ENCODE measurements around the gene CLCF1.
"Not testable (repeated sequence)": the region's sequence is repeated elsewhere in the genome, so short reads cannot be mapped to it uniquely, and the experiment has no call there.

CLCF1 gene

GRCh38 chr11:67408437-67409200 is 35.2 kb upstream of the CLCF1 start:
- DNase-seq (ENCODE audit: low spot score) = no peak

- peak; percentile 24 for DNase-seq (ENCODE audit: low spot score)
Measured at GRCh38 chr11:67407688-67408163, 34.3 kb upstream of the CLCF1 start.

- peak; percentile 75 for DNase-seq (ENCODE audit: low spot score)
Measured at GRCh38 chr11:67406969-67407687, 33.7 kb upstream of the CLCF1 start.

GRCh38 chr11:67406420-67406968 is 33.1 kb upstream of the CLCF1 start:
- no peak for DNase-seq (ENCODE audit: low spot score)

- DNase-seq (ENCODE audit: low spot score) = no peak
Measured at GRCh38 chr11:67405688-67406339, 32.4 kb upstream of the CLCF1 start.

DNA sequence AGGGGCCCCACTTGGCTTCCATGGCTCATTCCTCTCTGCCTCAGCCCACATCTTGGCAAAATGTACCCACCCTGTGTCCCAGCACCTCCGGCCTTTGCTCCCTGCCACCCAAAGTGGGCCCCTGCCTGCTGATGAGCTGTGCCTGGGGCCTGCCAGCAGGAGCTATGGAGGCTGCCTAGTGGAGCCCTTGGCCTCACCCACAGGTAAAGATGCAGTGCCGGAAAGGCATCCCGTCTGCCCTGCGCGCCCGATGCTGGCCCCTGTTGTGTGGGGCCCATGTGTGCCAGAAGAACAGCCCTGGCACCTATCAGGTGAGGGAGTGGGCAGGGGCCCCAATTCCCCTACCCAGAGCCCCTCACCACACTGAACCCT is 31.8 kb upstream of the CLCF1 start:
- DNase-seq (ENCODE audit: low spot score) = no peak

DNA sequence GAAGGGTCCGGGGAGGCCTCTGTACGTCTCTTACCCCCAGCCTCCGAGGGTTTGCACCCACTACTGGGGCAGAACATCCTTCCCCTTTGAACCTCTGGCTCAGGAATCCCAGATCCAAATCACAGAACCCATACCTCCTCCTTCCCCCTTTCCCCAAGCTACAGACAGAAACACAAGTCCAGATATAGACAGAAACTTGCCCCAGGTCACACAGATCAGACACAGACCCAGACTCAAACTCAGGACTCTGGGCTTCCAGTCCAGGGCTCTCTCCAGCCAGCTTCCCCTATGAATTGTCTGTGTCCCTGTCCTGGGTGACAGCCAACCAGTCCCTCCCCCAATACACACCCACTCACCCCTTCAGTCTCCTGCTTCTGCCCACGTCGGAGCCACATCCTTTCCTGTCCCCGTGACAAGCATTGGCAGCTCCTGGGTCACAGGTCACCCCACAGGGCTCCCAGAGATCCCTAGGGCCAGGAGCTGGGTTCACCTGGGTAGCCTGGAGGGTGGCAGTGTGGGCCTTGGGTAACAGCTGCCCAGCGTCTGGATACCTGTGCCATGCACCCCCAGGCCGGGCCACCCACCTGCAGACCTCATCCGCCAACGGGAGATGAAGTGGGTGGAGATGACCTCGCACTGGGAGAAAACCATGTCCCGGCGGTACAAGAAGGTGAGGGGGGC is 31.3 kb upstream of the CLCF1 start:
- DNase-seq (ENCODE audit: low spot score) = no peak

GRCh38 chr11:67403085-67403484 is 29.7 kb upstream of the CLCF1 start:
- DNase-seq (ENCODE audit: low spot score) = not testable (repeated sequence)

DNA sequence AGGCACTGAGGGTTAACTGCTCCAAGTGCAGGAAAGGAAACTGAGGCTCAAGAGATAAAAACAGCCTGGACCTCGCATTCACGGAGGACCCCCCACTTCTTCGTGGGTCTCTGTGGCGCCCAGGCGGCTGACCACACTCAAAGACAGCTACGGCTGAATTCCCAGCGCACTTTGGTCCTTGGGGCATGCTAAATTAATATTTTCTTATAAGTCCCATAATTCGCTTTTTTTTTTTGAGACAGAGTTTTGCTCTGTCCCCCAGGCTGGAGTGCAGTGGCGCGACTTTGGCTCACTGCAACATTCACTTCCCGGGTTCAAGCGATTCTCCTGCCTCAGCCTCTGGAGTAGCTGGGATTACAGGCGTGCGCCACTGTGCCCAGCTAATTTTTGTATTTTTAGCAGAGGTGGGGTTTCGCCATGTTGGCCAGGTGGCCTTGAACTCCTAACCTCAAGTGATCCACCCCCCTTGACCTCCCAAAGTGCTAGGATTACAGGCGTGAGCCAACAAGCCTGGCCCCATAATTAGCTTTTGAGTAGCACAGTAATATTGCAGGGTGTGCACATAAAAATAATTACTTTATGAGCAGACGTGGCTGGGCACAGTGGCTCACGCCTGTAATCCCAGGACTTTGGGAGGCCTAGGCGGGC is 28.9 kb upstream of the CLCF1 start:
- DNase-seq (ENCODE audit: low spot score) = not testable (repeated sequence)

DNA sequence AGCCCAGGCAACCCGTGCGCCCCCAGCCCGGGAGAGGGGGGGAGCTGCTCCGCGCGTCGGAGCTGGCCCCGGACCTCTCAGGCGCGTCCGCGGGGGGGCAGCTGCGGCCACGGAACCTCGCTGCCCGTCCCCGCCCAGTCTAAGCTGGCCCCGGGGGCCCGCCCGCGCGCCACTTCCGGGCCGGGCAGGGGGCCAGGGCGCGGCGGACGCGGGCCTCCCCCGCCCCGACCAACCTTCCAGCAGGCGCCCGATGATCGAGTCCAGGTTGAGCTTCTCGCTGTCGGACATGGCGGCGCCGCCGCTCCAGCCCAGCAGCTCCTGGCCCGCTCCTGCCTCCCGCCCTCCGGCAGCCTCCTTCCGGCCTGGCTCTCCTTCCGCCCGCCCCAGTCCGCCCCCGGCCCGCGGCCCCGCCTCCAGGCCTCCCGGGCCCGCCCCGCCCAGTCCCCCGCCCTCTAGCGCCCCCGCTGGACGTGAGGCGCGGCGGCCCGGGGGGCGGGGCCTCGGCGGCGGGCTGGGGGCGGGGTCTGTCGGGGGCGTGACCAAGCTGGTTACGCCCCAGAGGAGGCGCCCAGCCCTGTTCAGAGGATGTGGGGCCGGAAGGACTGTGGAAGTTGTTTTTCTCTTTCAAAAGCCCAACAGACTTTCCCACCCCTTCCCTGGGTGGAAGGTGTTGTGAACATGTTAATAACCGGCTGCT is 28.2 kb upstream of the CLCF1 start, which contains the start of gene PPP1CA:
PPP1CA (minus strand) TSS at position 364 of the 697 bp plus-strand sequence; CDS start at position 288, 76 bp downstream.
- DNase-seq (ENCODE audit: low spot score) = peak; percentile 92

- DNase-seq (ENCODE audit: low spot score) = no peak
Measured at GRCh38 chr11:67400942-67401494, 27.6 kb upstream of the CLCF1 start.

GRCh38 chr11:67400251-67400941 is 27.0 kb upstream of the CLCF1 start:
- DNase-seq (ENCODE audit: low spot score) = no peak

DNA sequence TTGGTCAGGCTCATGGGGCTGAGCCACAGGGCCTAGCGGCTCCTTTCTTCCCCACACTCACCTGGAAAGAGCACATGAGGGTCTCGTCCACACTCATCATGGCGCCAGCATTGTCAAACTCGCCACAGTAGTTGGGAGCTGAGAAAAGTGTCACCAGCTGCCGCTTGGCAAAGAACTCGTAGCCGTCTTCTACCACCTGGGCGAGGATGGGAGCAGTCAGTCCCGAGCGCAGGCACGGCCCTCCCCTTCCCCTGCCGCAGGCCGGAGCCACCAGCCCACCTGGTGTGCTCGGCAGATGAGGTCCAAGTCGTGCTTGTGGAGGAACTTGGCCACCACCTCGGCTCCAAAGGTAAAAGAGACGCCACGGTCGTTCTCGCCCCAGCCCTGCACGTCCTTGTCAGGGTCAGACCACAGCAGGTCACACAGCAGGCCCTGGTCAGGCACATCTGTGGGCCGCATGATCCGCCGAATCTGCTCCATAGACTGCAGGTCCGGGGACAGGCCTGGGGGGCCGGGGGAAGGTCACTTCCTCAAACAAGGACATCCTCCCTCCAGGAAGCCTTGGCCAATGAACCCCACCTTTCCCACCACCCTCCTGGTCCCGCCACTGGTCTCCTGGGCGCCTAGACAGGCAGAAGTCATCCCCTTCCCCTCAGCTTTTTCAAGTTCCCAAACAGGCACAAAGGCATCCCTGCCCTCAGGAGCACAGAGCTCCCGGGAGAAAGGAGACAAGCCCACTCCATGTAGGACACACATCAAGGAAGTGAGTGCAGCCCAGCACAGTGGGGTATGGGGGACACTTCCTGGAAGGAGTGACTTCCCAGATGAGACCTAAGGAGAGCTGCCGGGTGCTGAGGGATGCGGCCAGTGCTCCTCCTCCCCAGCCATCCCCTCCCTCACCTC is 25.5 kb upstream of the CLCF1 start:
- no peak for DNase-seq (ENCODE audit: low spot score)

GRCh38 chr11:67397986-67398660 is 24.7 kb upstream of the CLCF1 start:
- no peak for DNase-seq (ENCODE audit: low spot score)

GRCh38 chr11:67397536-67397935 is 24.1 kb upstream of the CLCF1 start:
- DNase-seq (ENCODE audit: low spot score) = no peak

- DNase-seq (ENCODE audit: low spot score) = no peak
Measured at GRCh38 chr11:67396587-67397389, 23.4 kb upstream of the CLCF1 start.

DNA sequence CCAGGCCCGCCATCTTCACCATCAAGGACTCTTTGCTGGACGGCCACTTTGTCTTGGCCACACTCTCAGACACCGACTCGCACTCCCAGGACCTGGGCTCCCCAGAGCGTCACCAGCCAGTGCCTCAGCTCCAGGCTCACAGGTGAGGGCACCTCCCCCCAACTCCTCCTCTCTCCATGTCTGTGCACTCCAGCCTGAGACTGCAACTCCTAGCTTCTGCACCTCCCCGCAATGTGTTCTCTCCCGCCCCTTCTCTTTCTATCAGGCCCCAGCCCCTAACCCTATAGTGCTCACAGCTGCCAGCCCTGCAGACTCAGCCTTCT is 22.8 kb upstream of the CLCF1 start:
- DNase-seq (ENCODE audit: low spot score) = no peak
